HepG2 (cell line): ENCODE data around the gene GPR17. TPM values are rescaled to one million over a fixed set of nuclear protein-coding genes. Genes with fewer than 3 reads are reported as not detected.
A peak's percentile ranks its signal among the peaks of the same experiment; 100 is the strongest.

Experiments
- ADNP ChIP-seq: sonication (generic); formaldehyde crosslinking; IDR thresholded peaks from 2 replicates; pipeline ENCODE4 v1.4.0; 2020; ENCODE audit warnings: missing genetic modification reagents
- E2F1 ChIP-seq: sonication (generic); formaldehyde crosslinking; IDR thresholded peaks from 2 replicates; pipeline ENCODE4 v1.5.0; 2020; ENCODE audit warnings: missing genetic modification reagents
- HOXA9 ChIP-seq: sonication (generic); formaldehyde crosslinking; IDR thresholded peaks from 2 replicates; pipeline ENCODE4 v1.8.1; 2022; ENCODE audit warnings: missing genetic modification reagents, mild to moderate bottlenecking, moderate library complexity, borderline replicate concordance
- PHF8 ChIP-seq: sonication (generic); formaldehyde crosslinking; IDR thresholded peaks from 2 replicates; pipeline ENCODE4 v1.5.0; 2020; ENCODE audit warnings: missing genetic modification reagents
- RFX3 ChIP-seq: IDR thresholded peaks from 2 replicates; pipeline ENCODE4 v1.6.1; 2016; ENCODE audit warnings: missing biosample characterization, missing genetic modification reagents
- SP1 ChIP-seq, 2 experiments: fragments of 450-650 bp in 1 of 2; sonication (generic) in 1 of 2; formaldehyde crosslinking in 1 of 2; IDR thresholded peaks; 2 replicates each; pipeline versions ENCODE4 v1.4.0 to v1.6.1; 2016 to 2020; ENCODE audit warnings: missing genetic modification reagents in 1 of 2
- STAT5B ChIP-seq: sonication (generic); formaldehyde crosslinking; IDR thresholded peaks from 2 replicates; pipeline ENCODE4 v1.4.0; 2020; ENCODE audit warnings: missing genetic modification reagents
- TAF1 ChIP-seq: sonication (generic); formaldehyde crosslinking; IDR thresholded peaks from 2 replicates; pipeline ENCODE4 v1.4.0; 2020; ENCODE audit warnings: missing genetic modification reagents
- THAP11 ChIP-seq: IDR thresholded peaks from 2 replicates; pipeline ENCODE4 v1.6.1; 2016; ENCODE audit warnings: missing biosample characterization, missing genetic modification reagents
- TRIM24 ChIP-seq: sonication (generic); formaldehyde crosslinking; IDR thresholded peaks from 2 replicates; pipeline ENCODE4 v1.8.0; 2022; ENCODE audit warnings: mild to moderate bottlenecking, missing genetic modification reagents
- UBTF ChIP-seq: sonication (generic); formaldehyde crosslinking; IDR thresholded peaks from 2 replicates; pipeline ENCODE4 v1.4.0; 2020; ENCODE audit warnings: mild to moderate bottlenecking, missing genetic modification reagents
- WIZ ChIP-seq: sonication (generic); formaldehyde crosslinking; IDR thresholded peaks from 2 replicates; pipeline ENCODE4 v1.5.1; 2020; ENCODE audit warnings: mild to moderate bottlenecking, missing genetic modification reagents
- ZKSCAN5 ChIP-seq: sonication (generic); formaldehyde crosslinking; IDR thresholded peaks from 2 replicates; pipeline ENCODE4 v1.5.1; 2020; ENCODE audit warnings: mild to moderate bottlenecking, missing genetic modification reagents
- ZNF230 ChIP-seq: sonication (generic); formaldehyde crosslinking; IDR thresholded peaks from 2 replicates; pipeline ENCODE4 v1.4.0; 2020; ENCODE audit warnings: mild to moderate bottlenecking, missing genetic modification reagents
- ZNF256 ChIP-seq: sonication (generic); formaldehyde crosslinking; conservative IDR thresholded peaks from 2 replicates; pipeline ENCODE4 v1.4.0; 2020; ENCODE audit warnings: missing genetic modification reagents
- ZNF274 ChIP-seq: sonication (generic); formaldehyde crosslinking; IDR thresholded peaks from 2 replicates; pipeline ENCODE4 v1.5.1; 2020; ENCODE audit warnings: mild to moderate bottlenecking, missing genetic modification reagents
- ZNF326 ChIP-seq: sonication (generic); formaldehyde crosslinking; IDR thresholded peaks from 2 replicates; pipeline ENCODE4 v1.4.0; 2020; ENCODE audit warnings: missing genetic modification reagents, borderline replicate concordance
- ZNF430 ChIP-seq: sonication (generic); formaldehyde crosslinking; IDR thresholded peaks from 2 replicates; pipeline ENCODE4 v1.9.0; 2021; ENCODE audit warnings: mild to moderate bottlenecking, missing genetic modification reagents
- ZNF570 ChIP-seq: sonication (generic); formaldehyde crosslinking; IDR thresholded peaks from 2 replicates; pipeline ENCODE4 v1.4.0; 2020; ENCODE audit warnings: mild to moderate bottlenecking, missing genetic modification reagents, borderline replicate concordance
- ZNF644 ChIP-seq: IDR thresholded peaks from 2 replicates; pipeline ENCODE4 v1.6.1; 2016; ENCODE audit warnings: low read depth
- ZNF713 ChIP-seq: sonication (generic); formaldehyde crosslinking; IDR thresholded peaks from 2 replicates; pipeline ENCODE4 v1.4.0; 2020; ENCODE audit warnings: mild to moderate bottlenecking, missing genetic modification reagents
- ZNF768 ChIP-seq: sonication (generic); formaldehyde crosslinking; IDR thresholded peaks from 2 replicates; pipeline ENCODE4 v1.4.0; 2020; ENCODE audit warnings: missing genetic modification reagents
- ZSCAN22 ChIP-seq: sonication (generic); formaldehyde crosslinking; IDR thresholded peaks from 2 replicates; pipeline ENCODE4 v1.4.0; 2020; ENCODE audit warnings: mild to moderate bottlenecking, missing genetic modification reagents
- ZSCAN31 ChIP-seq: sonication (generic); formaldehyde crosslinking; IDR thresholded peaks from 2 replicates; pipeline ENCODE4 v1.5.0; 2020; ENCODE audit warnings: low read depth, mild to moderate bottlenecking, missing genetic modification reagents
- polyA plus RNA-seq, 8 experiments: library from polyadenylated mRNA; depleted of rRNA in 3 of 8; stranded (reverse) in 7 of 8; unstranded in 1 of 8; fragments of >200 nt; fragmentation: Illumina TruSeq in 4 of 8; extraction: Trizol in 4 of 8; gene quantifications; 2 replicates each; pipeline versions ENCODE4 v1.2.1 to v1.2.3, GENCODE V29; 2011 to 2016; ENCODE audit warnings: low read depth in 4 of 8, missing spikeins in 1 of 8, mixed read lengths in 1 of 8; ENCODE audit not compliant: insufficient read depth in 1 of 8
- total RNA-seq, 5 experiments: library from RNA; depleted of rRNA; stranded (reverse); fragments of >200 nt; fragmentation: Illumina TruSeq; extraction: Trizol; gene quantifications; 2 replicates each; pipeline ENCODE4 v1.2.3, GENCODE V29; 2016; ENCODE audit warnings: low read depth in 1 of 5
- TF ChIP-seq, protein P1 (sequence below), 2 experiments: fragments of 450-650 bp in 1 of 2; sonication (generic) in 1 of 2; formaldehyde crosslinking; IDR thresholded peaks; 2 replicates each; pipeline versions ENCODE4 v1.5.0 to v1.8.0; 2020 to 2022; ENCODE audit warnings: mild to moderate bottlenecking in 1 of 2, missing genetic modification reagents in 1 of 2
- TF ChIP-seq, protein P2 (sequence below): sonication (generic); formaldehyde crosslinking; IDR thresholded peaks from 2 replicates; pipeline ENCODE4 v1.5.0; 2020; ENCODE audit warnings: mild to moderate bottlenecking, missing genetic modification reagents, borderline replicate concordance

The GPR17 gene
- total and polyA plus RNA-seq, 2 of the 13 experiments (the other 11 are each of a cell fraction or from before 2014, with no cell fraction given) = not detected

GRCh38 chr2:127701193-127701650, 55.3 kb downstream of the GPR17 start, which contains the start of gene SFT2D3 (continued):
- TF ChIP-seq UBTF (CRISPR knock-in tag) (peak; percentile 23; the same call in 1 of the 2 replicates), ZNF230 (CRISPR knock-in tag) (peak; percentile 69; the same call in 1 of the 2 replicates), ZSCAN31 (CRISPR knock-in tag) (no peak; the same call in 1 of the 2 replicates), SP1 (IDR thresholded peaks at IDR 0.05) (no peak), SP1 (CRISPR knock-in tag; IDR thresholded peaks at IDR 0.05) (peak; percentile 88), ZNF768 (peak; percentile 51), ZNF713 (CRISPR knock-in tag) (no peak; the same call in 1 of the 2 replicates), ADNP (CRISPR knock-in tag) (no peak), RFX3 (no peak), ZNF570 (CRISPR knock-in tag) (0 out of 2 replicates have a peak, but pooled peaks have one; percentile 69), TAF1 (CRISPR knock-in tag) (peak; percentile 97), E2F1 (CRISPR knock-in tag) (peak; percentile 54; the same call in 1 of the 2 replicates), TRIM24 (no peak), WIZ (CRISPR knock-in tag) (peak; percentile 77), ZNF326 (CRISPR knock-in tag) (no peak; the same call in 1 of the 2 replicates), STAT5B (CRISPR knock-in tag) (no peak), ZNF644 (CRISPR knock-in tag) (peak; percentile 52; the same call in 1 of the 2 replicates), PHF8 (peak; percentile 92), ZKSCAN5 (CRISPR knock-in tag) (peak; percentile 46; the same call in 1 of the 2 replicates), HOXA9 (CRISPR knock-in tag) (peak; percentile 39; the same call in 1 of the 2 replicates), ZSCAN22 (CRISPR knock-in tag) (no peak), ZNF274 (CRISPR knock-in tag) (no peak), ZNF430 (CRISPR knock-in tag) (no peak), ZNF256 (CRISPR knock-in tag) (peak; percentile 68; the same call in 1 of the 2 replicates), THAP11 (CRISPR knock-in tag) (peak; percentile 87)
- TF ChIP-seq, protein P1, sequence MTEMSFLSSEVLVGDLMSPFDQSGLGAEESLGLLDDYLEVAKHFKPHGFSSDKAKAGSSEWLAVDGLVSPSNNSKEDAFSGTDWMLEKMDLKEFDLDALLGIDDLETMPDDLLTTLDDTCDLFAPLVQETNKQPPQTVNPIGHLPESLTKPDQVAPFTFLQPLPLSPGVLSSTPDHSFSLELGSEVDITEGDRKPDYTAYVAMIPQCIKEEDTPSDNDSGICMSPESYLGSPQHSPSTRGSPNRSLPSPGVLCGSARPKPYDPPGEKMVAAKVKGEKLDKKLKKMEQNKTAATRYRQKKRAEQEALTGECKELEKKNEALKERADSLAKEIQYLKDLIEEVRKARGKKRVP (CRISPR knock-in tag; IDR thresholded peaks at IDR 0.05) = peak in 1 of 2 experiments; percentile 66; a peak in 1 of 4 replicates
- TF ChIP-seq, protein P2, sequence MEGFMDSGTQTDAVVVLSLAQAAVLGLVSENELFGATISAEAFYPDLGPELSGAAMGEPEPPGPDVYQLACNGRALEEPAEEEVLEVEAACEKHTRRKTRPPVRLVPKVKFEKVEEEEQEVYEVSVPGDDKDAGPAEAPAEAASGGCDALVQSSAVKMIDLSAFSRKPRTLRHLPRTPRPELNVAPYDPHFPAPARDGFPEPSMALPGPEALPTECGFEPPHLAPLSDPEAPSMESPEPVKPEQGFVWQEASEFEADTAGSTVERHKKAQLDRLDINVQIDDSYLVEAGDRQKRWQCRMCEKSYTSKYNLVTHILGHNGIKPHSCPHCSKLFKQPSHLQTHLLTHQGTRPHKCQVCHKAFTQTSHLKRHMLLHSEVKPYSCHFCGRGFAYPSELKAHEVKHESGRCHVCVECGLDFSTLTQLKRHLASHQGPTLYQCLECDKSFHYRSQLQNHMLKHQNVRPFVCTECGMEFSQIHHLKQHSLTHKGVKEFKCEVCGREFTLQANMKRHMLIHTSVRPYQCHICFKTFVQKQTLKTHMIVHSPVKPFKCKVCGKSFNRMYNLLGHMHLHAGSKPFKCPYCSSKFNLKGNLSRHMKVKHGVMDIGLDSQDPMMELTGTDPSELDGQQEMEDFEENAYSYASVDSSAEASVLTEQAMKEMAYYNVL (CRISPR knock-in tag) = peak; percentile 80; the same call in 1 of the 2 replicates
